Effector memory CD4-positive, alpha-beta T cell (primary cell): ENCODE results near the gene NCOA4.
A peak's percentile ranks its signal among the peaks of the same experiment; 100 is the strongest.

Source experiments
- DNase-seq, 3 donors: peaks; one replicate each; pipeline ENCODE4 v3.0.0-alpha.2; 2020
- H3K27ac ChIP-seq: 2 replicates; pipeline ENCODE4 v1.7.0; 2013; ENCODE audit warnings: mild to moderate bottlenecking, low read length, moderate library complexity; ENCODE audit not compliant: insufficient read depth, poor library complexity, severe bottlenecking
- H3K27me3 ChIP-seq: replicated peaks from 2 replicates; pipeline ENCODE4 v1.7.0; 2013; ENCODE audit warnings: mild to moderate bottlenecking, low read length; ENCODE audit not compliant: insufficient read depth, control insufficient read depth, poor library complexity, severe bottlenecking
- H3K36me3 ChIP-seq: 2 replicates; pipeline ENCODE4 v1.7.0; 2013; ENCODE audit warnings: mild to moderate bottlenecking, low read length, moderate library complexity; ENCODE audit not compliant: control insufficient read depth, insufficient read depth
- H3K4me1 ChIP-seq: 2 replicates; pipeline ENCODE4 v1.7.0; 2013; ENCODE audit warnings: low read length, mild to moderate bottlenecking; ENCODE audit not compliant: control insufficient read depth, insufficient read depth, poor library complexity, severe bottlenecking
- H3K4me3 ChIP-seq: 2 replicates; pipeline ENCODE4 v1.7.0; 2013; ENCODE audit warnings: low read length, low read depth, mild to moderate bottlenecking; ENCODE audit not compliant: insufficient read depth, poor library complexity, severe bottlenecking
- H3K9me3 ChIP-seq: 2 replicates; pipeline ENCODE4 v1.7.0; 2013; ENCODE audit warnings: mild to moderate bottlenecking, low read length, moderate library complexity; ENCODE audit not compliant: control insufficient read depth

The NCOA4 gene

GRCh38 chr10:46022978-46023702 is 7.3 kb downstream of the NCOA4 start:
- Histone ChIP-seq H3K4me1 (peaks cover 24% of the 10 kb centered on the region), H3K27me3 (no peaks in the 10 kb centered on the region), H3K27ac (peak overlapping the region; percentile 67), H3K4me3 (peak overlapping the region; percentile 80), H3K36me3 (no peaks in the 10 kb centered on the region), H3K9me3 (no peaks in the 10 kb centered on the region)
- DNase-seq, result peak; percentile 65 to 80 (median 77)

GRCh38 chr10:46020344-46020657 is 10.1 kb downstream of the NCOA4 start:
- Histone ChIP-seq H3K27me3 (no peaks in the 10 kb centered on the region), H3K4me3 (no peak overlapping the region), H3K27ac (no peak overlapping the region), H3K4me1 (peaks cover 15% of the 10 kb centered on the region), H3K36me3 (peaks cover 12% of the 10 kb centered on the region), H3K9me3 (no peaks in the 10 kb centered on the region)
- no peak for DNase-seq

- Histone ChIP-seq H3K27me3 (no peaks in the 10 kb centered on the region), H3K4me1 (peaks cover 15% of the 10 kb centered on the region), H3K36me3 (peaks cover 18% of the 10 kb centered on the region), H3K4me3 (no peak overlapping the region), H3K27ac (no peak overlapping the region), H3K9me3 (no peaks in the 10 kb centered on the region)
- no peak for DNase-seq
These were observed 10.7 kb downstream of the NCOA4 start for GRCh38 chr10:46019569-46020343.

GRCh38 chr10:46019177-46019528 is 11.3 kb downstream of the NCOA4 start:
- H3K4me1 ChIP-seq, result peaks cover 15% of the 10 kb centered on the region

GRCh38 chr10:46018453-46019176 is 11.8 kb downstream of the NCOA4 start:
- no peaks in the 10 kb centered on the region for H3K9me3 ChIP-seq
- H3K4me3 ChIP-seq, result no peak overlapping the region
- DNase-seq, result no peak
- peaks cover 15% of the 10 kb centered on the region for H3K4me1 ChIP-seq
- H3K27ac ChIP-seq, result peak overlapping the region; percentile 19
- peaks cover 29% of the 10 kb centered on the region for H3K36me3 ChIP-seq
- no peaks in the 10 kb centered on the region for H3K27me3 ChIP-seq

More at GRCh38 chr10:46019177-46019528, 11.3 kb downstream of the NCOA4 start:
- H3K4me3 ChIP-seq, result no peak overlapping the region
- peaks cover 24% of the 10 kb centered on the region for H3K36me3 ChIP-seq
- H3K27ac ChIP-seq, result no peak overlapping the region
- no peaks in the 10 kb centered on the region for H3K9me3 ChIP-seq
- H3K27me3 ChIP-seq, result no peaks in the 10 kb centered on the region
- DNase-seq, result no peak

GRCh38 chr10:46017733-46018132 is 12.7 kb downstream of the NCOA4 start:
- no peaks in the 10 kb centered on the region for H3K9me3 ChIP-seq
- H3K36me3 ChIP-seq, result peaks cover 38% of the 10 kb centered on the region
- no peak for DNase-seq
- no peak overlapping the region for H3K27ac ChIP-seq
- no peak overlapping the region for H3K4me3 ChIP-seq
- peaks cover 10% of the 10 kb centered on the region for H3K4me1 ChIP-seq
- no peaks in the 10 kb centered on the region for H3K27me3 ChIP-seq

GRCh38 chr10:46016811-46017210 is 13.6 kb downstream of the NCOA4 start:
- peaks cover 45% of the 10 kb centered on the region for H3K36me3 ChIP-seq
- peaks cover 10% of the 10 kb centered on the region for H3K4me1 ChIP-seq

GRCh38 chr10:46016190-46016589 is 14.2 kb downstream of the NCOA4 start:
- Histone ChIP-seq H3K4me1 (peaks cover 10% of the 10 kb centered on the region), H3K27ac (no peak overlapping the region), H3K9me3 (no peaks in the 10 kb centered on the region), H3K4me3 (no peak overlapping the region), H3K36me3 (peaks cover 52% of the 10 kb centered on the region), H3K27me3 (no peaks in the 10 kb centered on the region)
- no peak for DNase-seq

More at GRCh38 chr10:46016811-46017210, 13.6 kb downstream of the NCOA4 start:
- H3K9me3 ChIP-seq, result no peaks in the 10 kb centered on the region
- no peaks in the 10 kb centered on the region for H3K27me3 ChIP-seq
- no peak overlapping the region for H3K27ac ChIP-seq
- DNase-seq, result no peak
- no peak overlapping the region for H3K4me3 ChIP-seq

GRCh38 chr10:46014683-46015405 is 15.6 kb downstream of the NCOA4 start:
- no peaks in the 10 kb centered on the region for H3K27me3 ChIP-seq
- peaks cover 6% of the 10 kb centered on the region for H3K4me1 ChIP-seq
- peaks cover 65% of the 10 kb centered on the region for H3K36me3 ChIP-seq
- no peak for DNase-seq
- no peak overlapping the region for H3K4me3 ChIP-seq
- no peak overlapping the region for H3K27ac ChIP-seq
- no peaks in the 10 kb centered on the region for H3K9me3 ChIP-seq
